Myocyte (in vitro differentiated cells): ENCODE results near the gene KIT. TPM values are rescaled to one million over a fixed set of nuclear protein-coding genes. Genes with fewer than 3 reads are reported as not detected.
A peak's percentile ranks its signal among the peaks of the same experiment; 100 is the strongest.

ENCODE experiments used
- DNase-seq: peaks from one replicate; pipeline ENCODE4 v3.0.0-alpha.2; 2012; ENCODE audit warnings: low read depth
- total RNA-seq: library from RNA; depleted of rRNA; stranded (reverse); fragments of >200 nt; gene quantifications from 2 replicates; pipeline ENCODE4 v1.2.3, GENCODE V29; 2014

The KIT gene
- total RNA-seq, 1 donor from 2014 or later: 0.03 TPM

GRCh38 chr4:54743562-54743961 is 85.8 kb downstream of the KIT start:
- no peak for DNase-seq

DNA sequence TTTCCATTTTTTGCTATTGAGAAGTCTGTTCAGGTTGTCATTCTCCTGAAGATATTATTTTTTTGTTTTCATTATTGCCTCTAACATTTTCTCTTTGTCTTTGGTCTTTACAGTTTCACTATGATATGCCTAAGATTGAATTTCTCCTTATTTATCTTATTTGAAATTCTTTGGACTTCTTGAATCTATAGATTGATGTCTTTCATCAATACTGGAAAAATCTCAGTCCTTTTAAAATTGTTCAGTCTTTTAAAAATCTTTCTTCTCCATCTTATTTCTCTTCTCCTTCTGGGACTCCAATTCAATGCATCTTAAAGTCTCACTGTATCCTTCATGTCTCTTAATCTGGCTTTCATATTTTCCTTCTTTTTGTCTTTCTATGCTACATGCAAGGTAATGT is 86.7 kb downstream of the KIT start:
- DNase-seq: no peak

- DNase-seq: no peak
These were observed 87.4 kb downstream of the KIT start for GRCh38 chr4:54745031-54745770.

GRCh38 chr4:54746218-54746617 is 88.5 kb downstream of the KIT start:
- DNase-seq: peak; percentile 85

- no peak for DNase-seq
These were observed 92.6 kb downstream of the KIT start for GRCh38 chr4:54750341-54750740.

DNA sequence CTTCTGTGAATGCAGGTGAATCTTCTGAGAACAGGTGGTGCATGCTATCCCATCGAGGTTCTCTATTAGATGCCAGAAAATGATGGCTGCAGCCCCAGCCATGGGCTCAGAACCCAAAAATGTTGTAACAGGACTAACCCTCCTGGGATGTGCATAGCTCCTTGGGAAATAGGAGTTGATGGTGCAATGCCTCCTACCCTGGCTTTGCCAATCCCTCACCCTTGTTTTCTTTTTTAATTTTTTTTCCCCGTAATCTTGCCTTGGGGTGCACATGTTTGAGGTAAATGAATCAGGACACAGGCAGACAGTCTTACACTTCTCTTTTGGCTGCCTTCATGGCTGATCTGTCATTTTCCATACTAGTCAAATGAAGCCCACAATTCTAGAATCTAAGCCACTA is 96.6 kb downstream of the KIT start:
- DNase-seq: no peak

GRCh38 chr4:54764476-54764875 is 106.7 kb downstream of the KIT start:
- DNase-seq: peak; percentile 40

- peak; percentile 13 for DNase-seq
These were observed 109.6 kb downstream of the KIT start for GRCh38 chr4:54767376-54767775.

GRCh38 chr4:54773022-54773421 is 115.3 kb downstream of the KIT start:
- DNase-seq: no peak

DNA sequence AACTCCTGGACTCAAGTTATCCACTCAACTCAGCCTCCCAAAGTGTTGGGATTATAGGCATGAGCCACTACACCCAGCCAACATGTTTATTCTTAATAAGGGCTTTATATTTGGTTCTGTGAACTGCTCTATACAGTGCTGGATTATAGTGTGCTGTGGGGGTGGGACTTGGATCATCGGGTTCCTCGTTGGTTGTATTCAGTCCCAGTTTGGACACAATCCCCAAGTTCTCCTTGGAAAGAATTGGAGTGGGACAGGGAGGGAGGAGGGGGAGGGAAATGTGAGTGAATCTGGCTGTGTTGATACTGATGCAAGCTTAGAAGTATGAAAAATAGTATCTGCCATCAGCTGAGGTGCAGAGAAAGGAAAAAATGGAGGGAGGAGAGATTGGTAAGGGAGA is 121.3 kb downstream of the KIT start:
- no peak for DNase-seq

- DNase-seq: no peak
These were observed 121.9 kb downstream of the KIT start for GRCh38 chr4:54779476-54780148.

GRCh38 chr4:54780149-54780495 is 122.4 kb downstream of the KIT start:
- DNase-seq: no peak

DNA sequence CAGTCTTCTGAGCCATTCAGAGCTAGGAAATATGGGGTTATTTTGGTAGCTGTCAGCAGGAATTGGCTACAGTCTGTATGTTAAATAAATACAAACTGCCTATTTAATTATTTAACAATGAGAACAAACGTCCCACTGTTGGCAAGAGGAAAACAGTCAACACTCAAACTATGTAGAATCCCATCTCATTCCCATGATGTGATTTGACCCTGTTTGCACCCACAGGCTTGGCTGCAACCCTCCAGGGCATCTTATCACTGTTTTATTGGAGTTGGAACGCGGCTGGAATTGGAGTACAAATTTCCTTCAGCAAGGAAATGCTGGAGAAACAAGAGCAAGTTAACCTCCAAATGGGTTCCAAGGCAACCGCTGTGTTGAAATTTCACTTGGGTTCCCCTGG is 124.0 kb downstream of the KIT start:
- DNase-seq: no peak

DNA sequence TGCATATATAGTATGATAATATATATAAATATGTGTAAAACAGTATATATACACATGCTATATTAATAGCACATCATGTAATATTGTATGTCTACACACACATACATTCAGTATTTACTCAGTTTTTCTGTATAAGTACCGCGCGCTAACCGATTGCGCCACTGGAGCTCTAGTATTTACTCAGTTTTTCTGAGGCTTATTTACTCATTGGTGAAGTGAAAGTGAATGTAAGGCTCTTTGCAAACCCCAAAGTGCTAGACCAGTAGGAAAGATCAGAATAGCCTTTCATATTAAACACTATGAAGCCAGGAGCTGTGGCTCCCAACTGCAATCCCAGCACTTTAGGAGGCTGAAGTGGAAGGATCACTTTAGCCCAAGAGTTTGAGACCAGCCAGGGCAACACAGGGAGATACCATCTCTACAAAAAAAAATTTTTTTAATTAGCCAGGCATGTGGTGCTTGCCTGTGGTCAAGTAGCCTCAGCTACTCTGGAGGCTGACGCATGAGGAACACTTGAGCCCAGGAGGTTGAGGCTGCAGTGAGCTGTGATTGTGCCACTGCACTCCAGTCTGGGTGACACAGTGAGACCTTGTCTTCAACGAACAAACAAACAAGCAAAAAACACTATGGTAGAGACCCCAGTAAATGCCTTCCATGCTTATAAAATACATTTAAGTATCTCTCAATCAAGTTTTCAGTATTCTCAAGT is 125.8 kb downstream of the KIT start:
- DNase-seq: no peak

GRCh38 chr4:54784161-54784671 is 126.5 kb downstream of the KIT start:
- DNase-seq: peak; percentile 94
